GM21423 (cell line): ENCODE data around the gene DAO.
"Not testable (repeated sequence)": the region's sequence is repeated elsewhere in the genome, so short reads cannot be mapped to it uniquely, and the experiment has no call there.

Experiments
- ATAC-seq: cut with Tn5 transposase; IDR thresholded peaks from one replicate; pipeline ENCODE4 v1.9.1; 2021; ENCODE audit warnings: mild to moderate bottlenecking, moderate library complexity; ENCODE audit not compliant: unreplicated experiment

DAO gene

GRCh38 chr12:108847705-108848104 lies 32.2 kb upstream of the DAO start:
- ATAC-seq, result no peak

- ATAC-seq, result no peak
These were observed 30.2 kb upstream of the DAO start for GRCh38 chr12:108849660-108850059.

GRCh38 chr12:108850854-108851573 lies 28.9 kb upstream of the DAO start:
- peak; percentile 73 for ATAC-seq

- ATAC-seq, result no peak
These were observed 27.1 kb upstream of the DAO start for GRCh38 chr12:108852674-108853309.

GRCh38 chr12:108853426-108853825 lies 26.5 kb upstream of the DAO start:
- no peak for ATAC-seq

- ATAC-seq, result no peak
These were observed 25.9 kb upstream of the DAO start for GRCh38 chr12:108853981-108854446.

GRCh38 chr12:108854451-108855283 lies 25.2 kb upstream of the DAO start:
- no peak for ATAC-seq

- no peak for ATAC-seq
These were observed 24.4 kb upstream of the DAO start for GRCh38 chr12:108855284-108856169.

- ATAC-seq, result no peak
These were observed 23.8 kb upstream of the DAO start for GRCh38 chr12:108856170-108856427.

GRCh38 chr12:108856428-108857157 lies 23.3 kb upstream of the DAO start:
- peak; percentile 16 for ATAC-seq

- ATAC-seq, result peak; percentile 33
These were observed 22.8 kb upstream of the DAO start for GRCh38 chr12:108857158-108857407.

GRCh38 chr12:108858311-108859074 lies 21.4 kb upstream of the DAO start:
- ATAC-seq, result no peak

GRCh38 chr12:108859141-108859922 lies 20.6 kb upstream of the DAO start:
- not testable (repeated sequence) for ATAC-seq

GRCh38 chr12:108859923-108860291 lies 20.0 kb upstream of the DAO start:
- ATAC-seq, result no peak

GRCh38 chr12:108860443-108860842 lies 19.4 kb upstream of the DAO start:
- ATAC-seq, result no peak

GRCh38 chr12:108861878-108862587 lies 17.9 kb upstream of the DAO start:
- ATAC-seq, result no peak

- no peak for ATAC-seq
These were observed 17.3 kb upstream of the DAO start for GRCh38 chr12:108862588-108862959.

- no peak for ATAC-seq
These were observed 14.7 kb upstream of the DAO start for GRCh38 chr12:108865169-108865568.
